HL-60 (cell line): Measurements from ENCODE around the gene PIP.

ENCODE experiments used
- GABPA ChIP-seq: IDR thresholded peaks from 2 replicates; pipeline ENCODE4 v1.6.1; 2012; ENCODE audit warnings: low read depth
- POLR2AphosphoS5 ChIP-seq: IDR thresholded peaks from 2 replicates; pipeline ENCODE4 v1.6.1; 2012; ENCODE audit warnings: low read depth
- SPI1 ChIP-seq: IDR thresholded peaks from 2 replicates; pipeline ENCODE4 v1.6.1; 2012; ENCODE audit warnings: low read depth, mild to moderate bottlenecking, borderline replicate concordance
- TF ChIP-seq, protein P1 (sequence below): IDR thresholded peaks from one replicate; pipeline ENCODE4 v1.5.1; 2011; ENCODE audit warnings: low read length, control low read depth, inconsistent platforms; ENCODE audit not compliant: insufficient read depth
- TF ChIP-seq, protein P2 (sequence below): IDR thresholded peaks from 2 replicates; pipeline ENCODE4 v1.6.1; 2012; ENCODE audit warnings: low read depth; ENCODE audit not compliant: insufficient replicate concordance

DNA sequence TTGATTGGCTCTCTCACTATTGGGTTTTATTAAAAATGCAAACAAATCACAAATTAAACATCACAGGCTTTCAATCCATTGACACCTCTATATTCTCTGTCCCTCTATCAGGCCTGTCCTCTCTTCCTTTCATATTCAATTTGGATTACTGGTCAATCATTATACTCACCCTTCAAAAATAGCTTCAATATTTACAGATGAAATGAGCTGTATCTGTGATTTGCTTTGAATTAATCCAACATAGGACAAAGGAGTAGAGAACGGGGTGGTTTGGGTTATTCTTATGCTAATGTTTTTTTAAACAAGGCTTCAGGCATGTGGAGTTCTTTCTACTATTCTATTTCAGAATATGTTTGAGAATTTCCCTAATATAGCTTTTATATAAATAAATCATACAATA lies 53.7 kb downstream of the PIP start:
- no peak for TF ChIP-seq GABPA
- TF ChIP-seq, protein P1, sequence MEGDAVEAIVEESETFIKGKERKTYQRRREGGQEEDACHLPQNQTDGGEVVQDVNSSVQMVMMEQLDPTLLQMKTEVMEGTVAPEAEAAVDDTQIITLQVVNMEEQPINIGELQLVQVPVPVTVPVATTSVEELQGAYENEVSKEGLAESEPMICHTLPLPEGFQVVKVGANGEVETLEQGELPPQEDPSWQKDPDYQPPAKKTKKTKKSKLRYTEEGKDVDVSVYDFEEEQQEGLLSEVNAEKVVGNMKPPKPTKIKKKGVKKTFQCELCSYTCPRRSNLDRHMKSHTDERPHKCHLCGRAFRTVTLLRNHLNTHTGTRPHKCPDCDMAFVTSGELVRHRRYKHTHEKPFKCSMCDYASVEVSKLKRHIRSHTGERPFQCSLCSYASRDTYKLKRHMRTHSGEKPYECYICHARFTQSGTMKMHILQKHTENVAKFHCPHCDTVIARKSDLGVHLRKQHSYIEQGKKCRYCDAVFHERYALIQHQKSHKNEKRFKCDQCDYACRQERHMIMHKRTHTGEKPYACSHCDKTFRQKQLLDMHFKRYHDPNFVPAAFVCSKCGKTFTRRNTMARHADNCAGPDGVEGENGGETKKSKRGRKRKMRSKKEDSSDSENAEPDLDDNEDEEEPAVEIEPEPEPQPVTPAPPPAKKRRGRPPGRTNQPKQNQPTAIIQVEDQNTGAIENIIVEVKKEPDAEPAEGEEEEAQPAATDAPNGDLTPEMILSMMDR: no peak
- TF ChIP-seq POLR2AphosphoS5: no peak
- TF ChIP-seq, protein P2, sequence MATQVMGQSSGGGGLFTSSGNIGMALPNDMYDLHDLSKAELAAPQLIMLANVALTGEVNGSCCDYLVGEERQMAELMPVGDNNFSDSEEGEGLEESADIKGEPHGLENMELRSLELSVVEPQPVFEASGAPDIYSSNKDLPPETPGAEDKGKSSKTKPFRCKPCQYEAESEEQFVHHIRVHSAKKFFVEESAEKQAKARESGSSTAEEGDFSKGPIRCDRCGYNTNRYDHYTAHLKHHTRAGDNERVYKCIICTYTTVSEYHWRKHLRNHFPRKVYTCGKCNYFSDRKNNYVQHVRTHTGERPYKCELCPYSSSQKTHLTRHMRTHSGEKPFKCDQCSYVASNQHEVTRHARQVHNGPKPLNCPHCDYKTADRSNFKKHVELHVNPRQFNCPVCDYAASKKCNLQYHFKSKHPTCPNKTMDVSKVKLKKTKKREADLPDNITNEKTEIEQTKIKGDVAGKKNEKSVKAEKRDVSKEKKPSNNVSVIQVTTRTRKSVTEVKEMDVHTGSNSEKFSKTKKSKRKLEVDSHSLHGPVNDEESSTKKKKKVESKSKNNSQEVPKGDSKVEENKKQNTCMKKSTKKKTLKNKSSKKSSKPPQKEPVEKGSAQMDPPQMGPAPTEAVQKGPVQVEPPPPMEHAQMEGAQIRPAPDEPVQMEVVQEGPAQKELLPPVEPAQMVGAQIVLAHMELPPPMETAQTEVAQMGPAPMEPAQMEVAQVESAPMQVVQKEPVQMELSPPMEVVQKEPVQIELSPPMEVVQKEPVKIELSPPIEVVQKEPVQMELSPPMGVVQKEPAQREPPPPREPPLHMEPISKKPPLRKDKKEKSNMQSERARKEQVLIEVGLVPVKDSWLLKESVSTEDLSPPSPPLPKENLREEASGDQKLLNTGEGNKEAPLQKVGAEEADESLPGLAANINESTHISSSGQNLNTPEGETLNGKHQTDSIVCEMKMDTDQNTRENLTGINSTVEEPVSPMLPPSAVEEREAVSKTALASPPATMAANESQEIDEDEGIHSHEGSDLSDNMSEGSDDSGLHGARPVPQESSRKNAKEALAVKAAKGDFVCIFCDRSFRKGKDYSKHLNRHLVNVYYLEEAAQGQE: no peak
- no peak for TF ChIP-seq SPI1
